GM12874 (cell line): ENCODE data around the gene HDAC8.

Experiments
- CTCF ChIP-seq: IDR thresholded peaks from 2 replicates; pipeline ENCODE4 v1.5.1; 2011; ENCODE audit warnings: low read depth, mild to moderate bottlenecking, control low read depth, low read length, moderate library complexity; ENCODE audit not compliant: insufficient read depth

HDAC8 gene

GRCh38 chrX:72466493-72466892 is 106.2 kb downstream of the HDAC8 start:
- no peak for TF ChIP-seq CTCF

DNA sequence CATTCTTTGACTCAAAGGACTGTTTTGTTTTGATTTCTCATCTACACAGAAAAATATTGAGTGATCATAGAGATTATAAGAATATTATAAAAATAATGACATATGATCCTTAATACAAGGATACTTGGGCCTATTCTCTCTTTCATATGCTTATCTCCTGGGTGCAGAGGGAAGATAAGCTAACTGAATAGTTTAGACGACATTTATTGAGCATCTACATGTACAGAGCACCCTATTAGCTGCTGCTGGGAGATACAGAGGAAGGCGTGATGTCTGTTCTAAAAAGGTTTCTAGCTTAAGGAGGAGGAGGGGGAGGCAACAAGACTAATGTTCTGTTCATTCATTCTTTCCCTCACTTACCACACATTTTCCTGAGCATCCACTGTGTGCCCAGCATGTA is 106.8 kb downstream of the HDAC8 start:
- TF ChIP-seq CTCF: no peak

DNA sequence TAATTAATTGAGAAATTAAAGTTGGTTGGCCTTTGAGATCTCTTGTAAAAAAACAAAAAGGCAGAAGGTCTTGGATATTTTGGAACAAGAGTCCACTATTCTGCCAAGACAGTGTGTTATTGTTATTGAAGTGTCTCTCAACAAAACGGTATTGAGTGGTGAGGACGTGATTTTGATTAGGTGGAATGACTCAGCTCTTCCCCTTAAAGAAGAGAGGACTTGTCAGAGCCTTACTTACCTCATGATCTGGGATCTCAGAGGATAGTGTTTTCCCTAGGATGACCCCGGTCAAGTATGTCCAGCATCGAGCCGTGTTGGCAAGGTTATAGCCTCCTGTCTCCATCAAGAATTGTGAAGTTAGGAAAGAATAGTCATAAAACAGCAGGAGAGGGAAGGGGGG is 110.9 kb downstream of the HDAC8 start:
- TF ChIP-seq CTCF: no peak

GRCh38 chrX:72461288-72461687 is 111.4 kb downstream of the HDAC8 start:
- no peak for TF ChIP-seq CTCF

GRCh38 chrX:72460715-72461114 is 111.9 kb downstream of the HDAC8 start:
- TF ChIP-seq CTCF: no peak

DNA sequence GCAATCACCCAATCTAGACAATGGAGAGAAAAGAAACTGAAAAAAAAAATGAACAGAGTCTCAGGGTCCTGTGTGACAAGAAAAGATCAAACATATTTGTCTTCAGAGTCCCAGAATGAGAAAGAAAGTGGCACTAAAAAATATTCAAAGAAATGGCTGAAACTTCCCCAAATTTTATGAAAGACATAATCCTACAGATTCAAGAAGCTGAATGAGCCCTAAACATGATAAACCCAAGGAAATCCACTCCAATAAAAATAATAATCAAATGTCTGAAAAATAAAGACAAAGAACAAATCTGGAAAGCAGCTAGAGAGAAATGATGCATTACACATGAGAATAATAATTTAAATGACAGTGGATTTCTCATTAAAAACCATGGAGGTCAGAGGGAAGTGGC is 136.6 kb downstream of the HDAC8 start:
- no peak for TF ChIP-seq CTCF

- TF ChIP-seq CTCF: no peak
Measured at GRCh38 chrX:72430405-72430968, 142.2 kb downstream of the HDAC8 start.
